GM18499 (cell line): ENCODE measurements around the gene SLX4IP.
"Not testable (repeated sequence)": the region's sequence is repeated elsewhere in the genome, so short reads cannot be mapped to it uniquely, and the experiment has no call there.

ENCODE experiments used
- ATAC-seq: cut with Tn5 transposase; IDR thresholded peaks from one replicate; pipeline ENCODE4 v1.9.1; 2021; ENCODE audit warnings: moderate number of reproducible peaks; ENCODE audit not compliant: insufficient read depth, unreplicated experiment

Gene SLX4IP

DNA sequence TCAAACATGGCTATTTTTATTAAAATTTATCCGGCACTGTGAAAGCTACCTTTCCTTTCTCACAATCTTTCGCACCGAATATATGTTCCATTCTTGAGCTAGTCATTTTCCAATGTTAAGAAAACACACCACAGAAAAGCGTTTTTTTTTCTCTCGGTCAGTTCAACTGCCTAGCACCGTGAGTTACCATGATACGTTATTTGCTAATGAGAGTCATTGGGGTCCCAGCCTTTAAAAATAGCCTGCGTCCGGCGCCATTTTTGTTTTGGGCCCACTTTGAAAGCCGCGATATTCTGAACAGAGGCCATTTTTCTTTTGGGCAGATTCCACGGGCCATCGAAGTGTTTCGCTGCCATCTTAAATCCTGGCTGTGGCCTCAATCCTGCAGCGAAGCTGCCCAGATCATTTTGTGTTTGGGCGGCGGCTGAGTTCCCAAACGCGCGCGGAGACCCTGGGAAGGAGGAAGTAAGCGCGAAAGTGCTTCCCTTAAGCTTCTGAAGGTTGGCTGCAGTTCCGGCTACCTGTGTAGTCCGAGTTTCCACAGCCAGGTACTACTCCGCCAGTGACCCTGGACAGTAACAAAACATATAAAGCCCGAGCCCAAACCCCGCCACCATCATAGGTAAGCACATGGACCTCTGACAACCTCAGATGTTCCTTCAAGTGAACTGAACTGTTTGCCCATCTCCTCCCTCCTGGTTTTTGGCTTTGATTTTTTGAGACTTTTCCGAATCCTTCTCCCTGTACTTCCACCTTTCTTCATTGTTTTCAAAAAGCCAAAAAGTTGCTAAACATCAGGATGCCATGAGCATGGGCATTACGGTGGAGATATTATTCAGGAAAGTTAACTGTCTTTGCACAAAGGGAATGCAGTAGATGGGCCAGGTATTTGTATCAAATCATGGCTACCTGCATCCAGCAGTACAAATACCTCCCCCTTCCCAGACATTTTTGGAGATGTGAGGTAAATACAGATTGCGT, at the start of gene SLX4IP:
SLX4IP (plus strand) TSS at position 474 of the 981 bp plus-strand sequence. CDS start 22,900 bp downstream, outside the sequence.
- peak; percentile 48 for ATAC-seq

DNA sequence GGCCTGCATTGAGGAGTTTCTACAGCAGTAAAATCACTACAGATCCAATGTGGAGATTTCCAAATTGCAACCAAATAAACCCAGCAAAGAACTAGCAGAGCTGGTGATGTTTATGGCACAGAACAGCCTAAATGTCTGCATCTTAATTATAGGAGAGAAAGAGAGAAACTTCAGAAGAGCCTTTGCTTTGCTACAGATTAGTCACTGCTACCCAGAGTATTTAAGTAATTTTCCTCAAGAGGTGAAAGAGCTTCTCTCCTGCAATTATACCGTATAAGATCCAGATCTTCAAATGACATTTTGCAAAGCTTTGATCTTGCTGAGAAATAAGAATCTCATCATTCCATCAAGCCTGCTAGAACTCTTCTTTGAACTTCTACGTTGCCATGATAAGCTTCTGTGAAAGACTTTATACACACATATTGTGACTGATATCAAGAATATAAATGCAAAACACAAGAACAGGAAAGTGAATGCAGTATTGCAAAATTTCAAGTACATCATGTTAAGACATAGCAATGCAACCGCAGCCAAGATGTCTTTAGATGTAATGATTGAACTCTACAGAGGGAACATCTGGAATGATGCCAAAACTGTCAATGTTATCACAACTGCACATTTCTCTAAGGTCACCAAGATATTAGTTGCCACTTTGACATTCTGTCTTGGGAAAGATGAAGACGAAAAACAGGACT, 49.1 kb upstream of the SLX4IP start:
- ATAC-seq = no peak

GRCh38 chr20:10387686-10388085, 47.4 kb upstream of the SLX4IP start:
- no peak for ATAC-seq

- ATAC-seq = no peak
These were observed 46.5 kb upstream of the SLX4IP start for GRCh38 chr20:10388597-10388996.

DNA sequence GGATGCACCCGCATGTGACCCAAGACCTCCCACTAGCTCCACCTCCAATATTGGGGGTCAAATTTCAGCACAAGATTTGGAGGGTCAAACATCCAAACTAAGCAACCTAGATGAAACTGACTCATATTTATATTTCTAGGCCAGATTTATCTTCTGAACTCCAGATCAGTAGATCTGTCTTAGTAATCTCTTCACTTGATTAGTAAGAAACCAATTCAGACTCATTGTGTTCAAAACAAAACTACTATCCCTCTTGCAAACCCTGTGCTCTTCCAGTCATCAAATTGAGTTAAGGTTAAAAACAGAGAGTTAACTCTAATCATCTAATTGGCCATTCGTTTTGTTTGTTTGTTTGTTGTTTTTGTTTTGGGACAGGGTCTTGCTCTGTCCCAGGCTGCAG, 44.4 kb upstream of the SLX4IP start:
- no peak for ATAC-seq

DNA sequence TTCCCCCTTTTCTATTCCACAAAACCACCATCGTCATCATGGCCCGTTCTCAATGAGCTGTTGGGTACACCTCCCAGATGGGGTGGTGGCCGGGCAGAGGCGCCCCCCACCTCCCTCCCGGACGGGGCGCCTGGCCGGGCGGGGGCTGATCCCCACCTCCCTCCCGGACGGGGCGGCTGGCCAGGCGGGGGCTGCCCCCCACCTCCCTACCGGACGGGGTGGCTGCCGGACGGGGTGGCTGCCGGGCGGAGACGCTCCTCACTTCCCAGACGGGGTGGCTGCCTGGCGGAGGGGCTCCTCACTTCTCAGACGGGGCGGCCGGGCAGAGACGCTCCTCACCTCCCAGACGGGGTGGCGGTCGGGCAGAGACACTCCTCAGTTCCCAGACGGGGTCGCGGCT, 40.4 kb upstream of the SLX4IP start:
- not testable (repeated sequence) for ATAC-seq

GRCh38 chr20:10398834-10399369, 36.2 kb upstream of the SLX4IP start:
- no peak for ATAC-seq

GRCh38 chr20:10402938-10403608, 32.0 kb upstream of the SLX4IP start:
- no peak for ATAC-seq

DNA sequence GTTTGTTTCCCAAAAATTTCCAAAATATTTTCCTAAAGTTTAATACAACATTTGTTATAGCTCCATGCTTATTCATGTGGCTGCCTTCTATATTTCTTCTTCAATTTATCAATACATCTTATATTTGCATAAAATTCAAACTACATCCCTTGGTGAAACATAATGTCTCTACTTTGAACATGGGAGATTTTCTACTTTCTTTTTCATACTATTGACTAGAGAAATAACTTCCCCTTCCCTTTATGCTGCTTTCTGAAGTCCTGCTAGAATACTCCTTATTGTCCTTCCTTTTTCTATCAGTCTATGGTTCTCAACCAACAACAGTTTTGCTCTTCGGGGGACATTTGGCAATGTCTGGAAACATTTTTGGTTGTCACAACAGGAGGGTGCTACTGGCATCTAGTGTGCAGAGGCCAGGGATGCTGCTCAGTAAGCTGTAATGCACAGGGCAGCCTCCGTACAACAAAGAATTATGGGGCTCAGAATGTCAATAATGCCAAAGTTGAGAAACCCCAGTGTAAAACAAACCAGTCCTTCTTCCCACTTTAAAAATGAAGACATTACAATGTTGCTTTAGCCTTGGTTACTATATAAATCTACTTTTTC, 31.0 kb upstream of the SLX4IP start:
- no peak for ATAC-seq

- ATAC-seq = no peak
These were observed 30.1 kb upstream of the SLX4IP start for GRCh38 chr20:10404959-10405530.

GRCh38 chr20:10408108-10408813, 26.8 kb upstream of the SLX4IP start:
- ATAC-seq = no peak

DNA sequence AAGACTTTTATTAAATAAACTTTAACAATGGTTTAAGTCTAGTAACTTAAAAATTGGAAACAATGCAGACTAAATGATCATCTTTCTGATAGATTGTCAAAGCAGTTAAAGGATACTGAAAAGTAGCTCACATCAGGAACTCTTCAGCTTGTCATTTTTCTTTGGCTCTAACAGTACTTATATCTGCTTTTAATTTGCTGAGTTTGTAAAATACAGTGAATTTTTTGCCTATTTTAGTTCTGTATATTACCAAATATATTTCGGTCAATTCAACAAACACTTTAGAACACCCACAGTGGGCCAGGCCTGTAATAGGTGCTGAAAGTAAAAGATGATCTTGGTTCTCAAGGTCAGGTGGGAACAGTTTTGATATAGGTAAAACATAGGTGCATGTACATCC, 23.4 kb upstream of the SLX4IP start:
- no peak for ATAC-seq

DNA sequence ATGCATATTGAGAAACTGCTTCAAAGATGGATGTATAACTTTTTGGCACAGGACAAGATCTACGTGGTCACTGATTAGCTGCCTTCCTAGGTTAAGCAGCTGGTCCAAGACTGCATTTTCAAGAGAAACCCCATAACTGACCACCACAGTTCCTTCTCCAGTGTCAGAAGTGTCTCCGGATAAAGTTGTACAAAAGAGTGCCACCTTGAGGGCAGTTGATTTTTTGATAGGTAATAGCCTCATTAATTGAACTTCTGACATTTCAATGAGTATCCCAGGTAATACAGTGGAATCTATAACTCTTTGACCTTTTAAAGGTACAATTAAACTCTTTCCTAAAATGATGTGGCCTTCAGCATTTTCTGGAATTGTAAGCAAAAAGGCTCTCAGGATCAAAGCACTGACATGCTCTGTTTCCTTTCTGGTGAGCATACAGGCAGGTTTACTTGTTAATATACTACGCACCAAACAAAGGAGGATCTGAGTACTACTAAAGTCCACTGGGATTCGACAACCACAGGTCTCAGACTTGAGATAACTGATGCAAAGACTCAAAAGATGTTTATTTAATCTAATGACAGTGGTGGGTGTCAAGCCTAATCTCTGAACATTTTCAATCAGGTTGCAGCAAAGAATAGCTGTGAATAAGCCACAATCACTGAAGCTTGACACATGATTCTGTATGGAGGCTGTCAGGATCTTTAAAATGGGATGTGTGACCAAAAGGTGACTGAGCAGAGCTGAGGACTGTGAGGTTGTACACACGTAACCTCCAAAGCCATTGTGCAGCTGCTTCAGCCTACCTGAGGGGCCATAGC, 22.3 kb upstream of the SLX4IP start:
- no peak for ATAC-seq

GRCh38 chr20:10415013-10415650, 20.0 kb upstream of the SLX4IP start:
- no peak for ATAC-seq

DNA sequence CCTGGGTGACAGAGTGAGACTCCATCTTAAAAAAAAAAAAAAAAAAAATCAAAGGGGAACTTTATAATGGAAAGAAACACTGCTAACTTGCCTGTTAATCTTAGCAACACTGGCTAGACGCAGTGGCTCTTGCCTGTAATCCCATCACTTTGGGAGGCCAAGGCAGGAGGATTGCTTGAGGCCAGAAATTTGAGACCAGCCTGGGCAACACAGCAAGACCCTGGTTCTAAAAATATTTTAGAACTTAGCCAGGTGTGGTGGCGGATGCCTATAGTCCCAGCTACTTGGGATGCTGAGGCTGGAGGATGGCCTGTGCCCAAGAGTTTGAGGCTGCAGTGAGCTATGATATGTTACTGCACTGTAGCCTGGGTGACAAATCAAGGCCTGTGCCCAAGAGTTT, 17.9 kb upstream of the SLX4IP start:
- not testable (repeated sequence) for ATAC-seq

DNA sequence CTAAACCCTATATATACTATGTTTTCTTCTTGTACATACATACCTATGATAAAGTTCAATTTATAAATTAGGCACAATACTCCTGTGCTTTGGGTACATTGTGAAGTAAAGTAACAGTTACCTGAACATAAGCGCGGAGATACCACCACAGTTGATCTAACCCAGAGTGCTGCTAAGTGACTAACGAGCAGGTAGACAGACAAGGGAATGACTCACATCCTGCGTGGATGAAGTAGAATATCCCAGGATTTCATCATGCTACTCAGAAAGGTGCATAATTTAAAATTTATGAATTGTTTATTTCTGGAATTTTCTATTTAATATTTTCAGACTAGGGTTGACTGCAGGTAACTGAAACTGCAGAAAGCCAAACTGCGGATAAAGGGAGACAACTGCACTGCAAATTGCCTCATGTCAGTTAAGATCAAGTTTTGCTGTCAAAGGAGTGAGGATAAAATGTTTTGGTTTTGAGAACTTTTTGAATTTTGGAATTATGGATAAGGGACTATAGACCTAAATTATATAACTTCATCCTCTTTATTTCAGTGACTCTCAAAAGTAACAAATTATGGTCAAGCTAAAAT, 15.5 kb upstream of the SLX4IP start:
- ATAC-seq = no peak

DNA sequence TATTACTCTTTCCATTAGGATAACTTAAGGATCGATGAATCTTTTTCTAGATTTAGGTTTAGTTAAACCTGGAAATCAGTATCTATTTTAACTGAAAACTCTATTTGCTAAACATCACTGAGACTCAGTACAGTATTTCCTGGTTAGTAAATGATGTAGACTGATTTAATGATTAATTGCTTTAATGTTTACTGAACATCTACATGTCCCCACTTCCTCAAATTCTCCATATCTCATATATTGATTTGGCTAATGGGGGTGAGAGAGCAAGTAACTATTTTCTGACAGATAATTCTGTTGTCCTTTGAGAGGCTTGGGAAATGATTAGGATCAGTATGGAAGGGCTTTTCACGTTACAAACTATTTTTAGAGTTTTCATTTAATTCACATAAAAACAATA, 11.4 kb upstream of the SLX4IP start:
- ATAC-seq = no peak
